Cardiac septum (tissue), 1 donor: ENCODE measurements around the gene PPP2R1A. TPM values are rescaled to one million over a fixed set of nuclear protein-coding genes. Genes with fewer than 3 reads are reported as not detected.
"Not testable (repeated sequence)": the region's sequence is repeated elsewhere in the genome, so short reads cannot be mapped to it uniquely, and the experiment has no call there.

Experiments
- DNase-seq: peaks from one replicate; pipeline ENCODE4 v3.0.0-alpha.2; 2020; ENCODE audit warnings: low spot score
- intact Hi-C: fragments of 100-400 bp; cut with DNase I; formaldehyde crosslinking; loops from one replicate; pipeline ENCODE4 v1.14.0; 2022
- total RNA-seq: library from RNA; stranded (reverse); fragmentation: NEBNext Ultra II Directional; extraction: Animal tissue kit (Norgen Biotek cat#: 25700); gene quantifications from one replicate; pipeline ENCODE4 v1.2.1, GENCODE V29; 2021
- donor health status: DM: no; HTN: no; CAD: no.

Gene PPP2R1A
- total RNA-seq, 1 donor from 2014 or later, result 466 TPM

DNA sequence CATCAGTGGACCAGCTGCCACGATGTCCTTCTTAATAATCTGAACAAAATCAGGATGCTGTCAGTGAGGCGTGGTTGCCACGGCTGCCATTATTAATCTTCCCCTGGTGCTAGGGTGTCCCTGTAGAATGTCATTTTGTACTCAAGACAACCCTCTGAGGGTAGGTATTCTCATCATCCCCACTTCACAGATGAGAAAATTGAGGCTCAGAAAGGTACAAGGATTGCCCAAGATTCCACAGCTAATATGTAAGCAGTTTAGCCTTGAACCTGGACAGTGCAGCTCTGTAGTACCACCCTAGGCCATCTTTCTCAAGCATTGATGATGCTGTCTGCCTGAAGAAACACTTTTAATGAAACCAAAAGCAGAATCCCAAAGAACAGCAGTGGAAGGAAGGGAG, 8.1 kb downstream of the PPP2R1A start:
- no peak for DNase-seq
- intact Hi-C loops, result no loop called here

DNA sequence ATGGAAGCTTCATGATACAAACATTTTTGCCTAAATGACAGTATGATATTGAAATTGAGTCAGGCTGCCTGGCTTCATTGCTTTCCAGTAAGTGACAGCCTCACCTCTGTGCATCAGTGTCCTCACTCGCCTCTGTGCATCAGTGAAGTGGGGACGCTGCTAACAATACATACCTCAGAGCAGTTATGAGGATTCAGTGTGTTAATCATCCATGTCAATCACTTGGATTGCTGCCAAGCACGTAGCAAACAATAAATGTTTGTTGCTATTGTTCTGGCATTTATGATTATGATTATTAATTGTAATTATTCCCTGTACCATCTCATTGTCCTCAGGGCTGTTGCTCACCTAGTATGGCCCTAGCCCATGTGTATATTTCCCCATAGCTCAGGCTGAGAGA, 8.8 kb downstream of the PPP2R1A start:
- no peak for DNase-seq
- intact Hi-C loops, result no loop called here

DNA sequence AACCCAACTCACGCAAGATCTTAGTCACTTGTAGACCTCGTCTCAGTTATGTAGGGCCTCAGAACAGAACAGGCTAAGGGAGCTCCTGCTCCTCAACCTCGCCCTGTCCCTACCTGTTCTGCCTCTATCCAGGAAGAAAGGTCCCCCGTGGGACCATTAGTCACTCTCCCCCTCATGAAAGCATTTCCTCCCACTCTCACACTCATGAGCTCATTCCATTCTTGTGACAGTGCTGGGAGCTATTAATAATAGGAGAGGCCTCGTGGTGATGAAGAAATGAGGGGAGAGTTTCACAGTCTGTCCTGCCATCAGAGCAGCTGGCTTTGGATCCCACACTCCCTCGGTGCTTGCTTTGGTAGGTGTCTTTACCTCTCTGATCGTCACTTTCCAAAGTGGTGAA, 10.2 kb downstream of the PPP2R1A start:
- DNase-seq, result no peak
- intact Hi-C loops, result no loop called here

DNA sequence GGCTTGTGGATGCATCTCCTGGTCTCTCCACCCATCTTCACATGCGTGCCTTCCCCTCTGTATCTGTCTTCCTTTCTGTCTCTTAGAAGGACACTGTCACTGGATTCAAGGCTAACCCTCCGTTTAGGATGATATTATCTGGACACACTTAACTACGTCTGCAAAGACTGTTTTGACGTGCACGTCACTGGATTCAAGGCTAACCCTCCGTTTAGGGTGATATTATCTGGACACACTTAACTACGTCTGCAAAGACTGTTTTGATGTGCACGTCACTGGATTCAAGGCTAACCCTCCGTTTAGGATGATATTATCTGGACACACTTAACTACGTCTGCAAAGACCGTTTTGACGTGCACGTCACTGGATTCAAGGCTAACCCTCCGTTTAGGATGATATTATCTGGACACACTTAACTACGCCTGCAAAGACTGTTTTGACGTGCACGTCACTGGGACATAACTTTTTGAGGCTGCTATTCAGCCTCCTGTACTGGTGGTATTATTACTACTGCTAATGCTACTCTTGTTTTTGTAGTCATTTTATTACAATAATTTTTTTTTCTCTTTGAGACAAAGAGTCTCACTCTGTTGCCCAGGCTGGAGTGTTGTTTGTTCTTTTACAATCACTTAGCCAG, 11.0 kb downstream of the PPP2R1A start:
- DNase-seq, intact Hi-C loops: not testable (repeated sequence)

DNA sequence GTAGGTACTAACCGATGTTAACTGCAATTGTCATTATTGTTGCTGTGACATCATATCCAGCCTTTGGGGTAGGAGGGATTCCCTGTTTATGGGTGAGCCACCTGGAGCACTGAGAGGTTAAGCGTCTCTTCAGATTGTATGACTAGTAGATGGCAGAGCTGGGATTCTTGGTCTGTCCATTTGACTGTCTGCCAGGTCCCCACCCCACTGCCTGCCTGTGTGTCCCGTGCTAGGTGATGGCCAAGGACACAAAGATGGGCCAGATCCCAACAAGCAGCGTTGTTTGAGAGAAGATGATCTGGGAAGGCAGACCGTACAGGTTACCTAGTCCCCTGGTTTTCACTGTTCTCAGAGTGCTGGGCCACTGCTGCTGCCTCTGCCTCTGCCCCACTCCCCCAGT, 16.6 kb downstream of the PPP2R1A start:
- no peak for DNase-seq
- intact Hi-C loops, result no loop called here

DNA sequence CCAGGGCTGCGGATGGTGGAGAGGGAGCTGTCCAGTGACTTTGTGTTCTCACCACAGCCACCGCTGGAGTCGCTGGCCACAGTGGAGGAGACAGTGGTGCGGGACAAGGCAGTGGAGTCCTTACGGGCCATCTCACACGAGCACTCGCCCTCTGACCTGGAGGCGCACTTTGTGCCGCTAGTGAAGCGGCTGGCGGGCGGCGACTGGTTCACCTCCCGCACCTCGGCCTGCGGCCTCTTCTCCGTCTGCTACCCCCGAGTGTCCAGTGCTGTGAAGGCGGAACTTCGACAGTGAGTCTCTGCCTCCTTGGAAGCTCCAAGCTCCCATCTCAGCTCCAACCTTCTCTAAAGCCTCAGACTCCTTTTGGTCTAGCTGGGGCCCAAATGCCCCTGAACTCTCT, 21.4 kb downstream of the PPP2R1A start:
- DNase-seq, result no peak
- intact Hi-C loops, result no loop called here

DNA sequence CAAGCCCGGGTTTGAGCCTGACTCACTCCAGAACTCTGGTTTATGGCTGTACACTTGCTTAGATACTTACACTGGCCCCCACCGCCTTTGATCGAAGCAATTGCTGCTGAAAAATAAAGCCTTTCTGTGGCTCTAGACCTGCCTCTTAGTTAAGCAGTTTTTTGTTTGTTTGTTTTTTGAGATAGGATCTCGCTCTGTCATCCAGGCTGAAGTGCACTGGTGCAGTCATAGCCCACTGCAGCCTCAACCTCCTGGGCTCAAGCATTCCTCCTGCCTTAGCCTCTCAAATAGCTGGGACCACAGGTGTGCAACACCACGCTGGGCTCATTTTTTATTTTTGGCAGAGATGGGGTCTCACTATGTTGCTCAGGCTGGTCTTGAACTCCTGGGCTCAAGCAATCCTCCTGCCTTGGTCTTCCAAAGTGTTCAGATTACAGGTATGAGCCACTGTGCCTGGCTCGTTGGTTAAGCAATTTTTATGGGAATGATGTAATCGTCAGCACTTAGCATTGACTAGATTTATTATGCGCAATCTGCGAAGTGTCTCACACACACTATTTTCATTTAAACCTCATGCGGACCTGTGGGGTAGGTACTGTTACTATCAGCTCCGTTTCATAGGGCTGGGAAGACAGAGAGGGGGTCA, 22.2 kb downstream of the PPP2R1A start:
- no peak for DNase-seq
- intact Hi-C loops, result no loop called here

DNA sequence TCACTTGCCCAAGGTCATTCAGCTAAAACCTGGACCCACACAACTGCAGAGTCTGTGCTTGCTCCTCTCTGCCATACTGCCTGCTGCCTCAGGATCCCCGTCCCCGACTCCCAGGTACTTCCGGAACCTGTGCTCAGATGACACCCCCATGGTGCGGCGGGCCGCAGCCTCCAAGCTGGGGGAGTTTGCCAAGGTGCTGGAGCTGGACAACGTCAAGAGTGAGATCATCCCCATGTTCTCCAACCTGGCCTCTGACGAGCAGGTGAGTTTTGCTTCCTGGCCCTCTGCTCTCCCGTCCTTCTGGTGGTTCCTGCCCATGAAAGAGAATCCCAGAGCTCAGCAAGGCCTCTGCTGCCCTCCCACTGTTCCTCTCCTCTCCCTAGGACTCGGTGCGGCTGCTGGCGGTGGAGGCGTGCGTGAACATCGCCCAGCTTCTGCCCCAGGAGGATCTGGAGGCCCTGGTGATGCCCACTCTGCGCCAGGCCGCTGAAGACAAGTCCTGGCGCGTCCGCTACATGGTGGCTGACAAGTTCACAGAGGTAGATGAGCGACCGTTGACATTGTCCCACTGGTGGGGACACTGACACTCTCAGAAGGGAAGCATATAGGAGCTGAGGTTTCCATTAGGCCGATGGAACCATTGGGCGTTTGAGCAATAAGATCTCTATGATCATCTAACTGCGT, 22.9 kb downstream of the PPP2R1A start:
- no peak for DNase-seq
- intact Hi-C loops, result no loop called here

DNA sequence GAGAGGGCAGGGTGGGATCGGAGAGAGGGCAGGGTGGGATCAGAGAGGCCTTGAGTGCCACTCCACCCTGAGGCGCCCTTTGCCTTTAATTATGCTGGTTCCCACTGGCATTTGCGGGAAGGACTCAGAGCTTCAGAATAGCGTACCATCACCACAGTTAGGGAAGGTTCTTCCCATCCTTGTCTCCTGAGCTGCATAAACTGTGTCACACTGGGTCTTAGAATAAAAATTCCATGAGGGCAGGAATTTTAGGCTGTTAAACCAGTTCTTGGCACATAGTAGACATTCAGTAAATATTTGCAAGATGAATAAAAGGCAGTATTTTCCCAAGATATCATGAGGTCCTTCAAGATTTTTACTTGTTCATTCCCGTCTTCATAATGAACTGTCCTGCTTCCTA, 24.4 kb downstream of the PPP2R1A start:
- intact Hi-C loops, result no loop called here
- DNase-seq, result no peak

DNA sequence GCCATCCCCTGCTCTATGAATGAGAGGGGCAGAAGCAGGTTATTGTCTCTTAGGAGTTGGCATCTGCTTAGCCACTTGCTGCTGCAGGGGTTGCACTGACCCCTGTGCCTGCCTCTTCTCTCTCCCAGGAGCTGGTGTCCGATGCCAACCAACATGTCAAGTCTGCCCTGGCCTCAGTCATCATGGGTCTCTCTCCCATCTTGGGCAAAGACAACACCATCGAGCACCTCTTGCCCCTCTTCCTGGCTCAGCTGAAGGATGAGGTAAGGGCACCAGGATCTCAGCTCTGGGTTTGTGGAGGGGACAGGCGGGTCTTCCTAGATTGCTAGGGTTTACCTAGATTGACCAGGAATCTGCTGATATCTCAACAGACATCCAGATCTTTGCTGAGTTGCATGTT, 26.5 kb downstream of the PPP2R1A start:
- intact Hi-C loops, result no loop called here
- no peak for DNase-seq

DNA sequence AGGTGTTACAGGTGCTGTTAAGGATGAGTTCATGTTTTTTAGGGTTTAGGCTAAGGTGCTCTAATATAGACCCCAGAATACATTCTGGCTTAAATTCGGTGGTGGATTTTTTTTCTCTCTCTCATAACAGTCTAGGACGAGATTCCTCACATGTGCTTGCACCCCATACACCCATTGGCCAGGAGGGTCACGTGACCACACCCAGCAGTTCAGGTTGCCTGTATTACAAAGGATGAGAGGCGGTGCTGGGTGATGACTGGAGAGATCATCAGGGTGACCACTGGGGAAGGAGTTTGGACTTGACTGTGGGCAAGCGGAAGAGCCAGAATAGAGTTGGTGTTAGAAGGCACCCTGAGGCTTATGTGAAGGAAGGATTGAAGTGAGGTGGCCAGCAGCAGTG, 27.7 kb downstream of the PPP2R1A start:
- intact Hi-C loops, result no loop called here
- DNase-seq, result no peak

DNA sequence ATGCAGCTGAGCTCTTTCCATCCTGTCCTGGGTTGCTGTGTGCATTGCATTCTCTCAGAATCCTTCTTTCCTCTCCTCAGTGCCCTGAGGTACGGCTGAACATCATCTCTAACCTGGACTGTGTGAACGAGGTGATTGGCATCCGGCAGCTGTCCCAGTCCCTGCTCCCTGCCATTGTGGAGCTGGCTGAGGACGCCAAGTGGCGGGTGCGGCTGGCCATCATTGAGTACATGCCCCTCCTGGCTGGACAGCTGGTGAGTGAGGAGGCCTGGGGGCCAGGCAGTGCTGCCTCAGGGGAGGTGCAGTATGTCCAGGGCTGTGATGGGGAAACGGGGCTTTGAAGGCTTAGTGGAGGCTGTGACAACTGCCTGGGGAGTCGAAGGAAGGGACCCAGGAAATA, 29.8 kb downstream of the PPP2R1A start:
- no peak for DNase-seq
- intact Hi-C loops, result no loop called here

DNA sequence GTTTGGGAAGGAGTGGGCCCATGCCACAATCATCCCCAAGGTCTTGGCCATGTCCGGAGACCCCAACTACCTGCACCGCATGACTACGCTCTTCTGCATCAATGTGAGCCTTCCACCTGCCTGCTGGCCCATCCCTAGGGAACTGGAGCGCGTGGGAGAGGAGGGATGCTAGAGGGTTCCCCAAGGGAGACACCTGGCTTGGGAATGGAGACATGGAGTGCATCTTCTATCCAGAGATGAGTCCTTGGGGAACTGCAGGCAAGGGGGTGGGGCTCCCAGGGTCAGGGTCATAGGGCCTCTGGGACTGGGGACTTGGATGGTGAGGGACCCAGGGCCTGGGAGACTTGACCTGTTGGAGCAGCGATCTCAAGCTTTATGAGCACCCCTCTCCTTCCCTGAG, 31.2 kb downstream of the PPP2R1A start:
- no peak for DNase-seq
- intact Hi-C loops, result no loop called here

DNA sequence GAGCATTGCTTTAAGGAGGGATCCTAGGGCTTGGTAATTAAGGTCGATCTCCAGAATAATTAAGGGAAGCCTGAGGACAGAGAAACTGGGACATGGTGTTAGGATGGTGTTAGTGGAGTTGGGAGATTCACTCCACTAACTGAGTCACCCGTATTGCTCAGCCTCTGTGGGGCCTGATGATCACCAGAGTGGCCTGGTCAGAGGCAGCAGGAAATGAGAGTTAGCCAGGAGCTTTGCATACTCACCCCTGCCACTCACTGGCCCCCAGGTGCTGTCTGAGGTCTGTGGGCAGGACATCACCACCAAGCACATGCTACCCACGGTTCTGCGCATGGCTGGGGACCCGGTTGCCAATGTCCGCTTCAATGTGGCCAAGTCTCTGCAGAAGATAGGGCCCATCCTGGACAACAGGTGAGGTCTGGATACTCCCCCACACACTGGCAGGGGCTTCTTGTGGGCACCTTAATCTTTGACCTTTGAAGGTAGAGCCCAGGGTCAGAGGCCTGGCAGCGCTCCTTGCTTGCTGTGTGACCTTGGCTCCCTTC, 32.1 kb downstream of the PPP2R1A start:
- intact Hi-C loops, result no loop called here
- DNase-seq, result no peak

DNA sequence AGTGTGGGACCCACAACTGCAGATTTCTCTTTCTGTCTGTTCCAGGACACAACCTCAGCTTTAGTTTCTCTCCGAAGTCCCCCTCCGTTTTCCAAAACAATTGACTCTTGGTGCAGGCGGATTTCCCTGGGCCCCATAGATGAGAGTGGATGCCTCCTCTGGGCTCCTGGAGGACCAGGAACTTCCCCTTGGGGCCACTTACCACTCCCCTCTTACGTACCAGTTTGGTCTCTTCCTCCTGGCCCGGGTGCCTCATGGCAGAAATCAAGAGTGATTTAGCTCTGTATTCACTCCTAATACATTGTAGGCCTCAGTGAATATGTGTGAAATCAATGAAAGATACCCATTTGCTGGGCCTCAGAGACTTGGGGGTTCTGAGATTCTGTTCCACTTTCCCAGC, 34.4 kb downstream of the PPP2R1A start:
- DNase-seq, result no peak
- intact Hi-C loops, result no loop called here

DNA sequence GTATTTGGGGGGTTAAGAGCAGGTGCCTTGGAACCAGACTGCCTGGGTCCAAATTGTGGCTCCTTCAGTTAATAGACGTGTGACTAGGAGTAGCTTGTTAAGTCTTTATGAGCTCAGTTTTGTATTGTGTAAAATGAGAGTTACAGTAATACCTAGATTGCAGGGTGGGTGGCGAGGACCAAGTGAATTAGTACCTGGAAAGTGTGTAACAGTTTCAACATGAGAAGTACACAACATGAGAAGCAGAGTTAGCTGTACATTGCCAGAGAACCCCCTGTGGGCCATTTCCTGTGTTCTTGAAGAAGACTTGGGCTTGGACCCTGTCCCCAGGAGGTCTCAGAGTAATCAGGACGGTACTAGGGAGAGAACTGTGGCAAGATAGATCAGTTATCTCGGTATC, 36.8 kb downstream of the PPP2R1A start:
- intact Hi-C loops, result no loop called here
- no peak for DNase-seq

DNA sequence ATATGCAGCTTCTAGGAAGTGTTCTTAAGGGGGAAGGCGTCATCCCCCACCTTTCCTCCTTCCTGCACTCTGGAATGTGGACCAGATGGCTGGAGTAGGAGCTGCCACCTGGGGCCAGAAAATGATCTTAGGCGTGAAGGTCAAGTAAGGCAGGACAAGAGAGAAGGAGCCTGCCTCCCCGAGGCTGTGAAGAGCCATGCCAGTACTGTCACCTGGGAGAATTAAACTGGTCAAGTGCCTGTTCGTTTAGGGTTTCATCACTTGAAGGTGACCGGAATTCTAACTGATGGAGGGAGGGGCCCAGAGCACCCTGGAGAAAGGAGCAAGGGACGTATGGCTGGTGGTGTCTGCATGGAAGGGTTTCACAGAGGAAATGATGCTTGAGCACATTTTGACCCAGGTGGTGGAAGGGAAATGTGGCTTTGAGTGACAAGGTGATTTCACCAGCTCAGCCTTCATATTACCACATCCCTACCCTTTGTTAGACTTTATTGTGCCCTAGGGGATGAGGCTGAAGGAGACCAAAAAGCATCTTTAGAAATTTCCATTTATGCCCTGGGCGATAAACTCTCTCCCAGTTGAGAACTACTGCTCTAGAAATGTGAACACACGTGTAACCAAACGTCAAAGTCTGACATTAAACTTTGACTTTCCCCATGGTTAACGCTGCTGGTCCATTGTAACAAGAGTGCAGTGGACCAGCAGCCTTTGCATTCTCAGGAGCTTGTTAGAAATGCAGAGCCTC, 37.5 kb downstream of the PPP2R1A start:
- intact Hi-C loops, result no loop called here
- no peak for DNase-seq

DNA sequence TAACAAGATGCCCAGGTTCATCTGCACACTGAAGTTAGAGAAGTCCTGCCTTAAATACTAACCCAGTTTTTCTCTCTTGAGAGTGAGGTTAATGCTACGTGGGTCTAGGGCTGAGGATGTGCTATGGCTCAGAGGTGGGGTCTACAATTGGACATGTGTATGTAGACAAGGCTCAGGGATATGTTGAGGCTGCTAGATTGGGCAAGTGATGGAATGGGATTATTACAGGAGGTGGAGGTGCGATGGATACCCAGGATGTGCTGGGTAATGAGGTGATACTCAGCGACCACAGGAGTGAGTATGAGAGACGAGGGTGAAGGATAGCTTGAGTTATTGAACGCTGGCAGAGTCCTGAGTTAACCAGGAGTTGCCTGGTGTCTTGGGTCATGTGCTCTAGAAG, 38.1 kb downstream of the PPP2R1A start:
- DNase-seq, result no peak
- intact Hi-C loops, result no loop called here

DNA sequence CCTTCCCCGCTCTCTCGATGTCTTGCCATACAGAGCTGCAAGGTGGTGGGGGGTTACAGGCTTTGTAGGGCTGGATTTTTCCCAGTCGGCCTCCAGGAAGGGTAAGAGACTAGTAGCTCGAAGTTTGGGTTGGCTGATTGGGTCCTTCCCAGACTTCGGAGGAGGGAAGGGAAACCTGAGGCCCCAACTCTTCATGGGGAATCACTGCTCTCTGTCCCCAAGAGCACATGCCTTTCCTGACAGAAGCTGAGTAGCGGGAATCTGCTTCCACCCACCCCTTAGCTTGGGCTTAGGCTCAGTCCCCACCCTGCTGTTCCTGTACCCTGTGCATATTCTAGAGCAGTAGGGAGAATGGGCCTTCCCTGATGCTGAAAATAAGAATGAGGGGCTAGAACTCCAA, 39.7 kb downstream of the PPP2R1A start:
- intact Hi-C loops, result no loop called here
- DNase-seq, result no peak

DNA sequence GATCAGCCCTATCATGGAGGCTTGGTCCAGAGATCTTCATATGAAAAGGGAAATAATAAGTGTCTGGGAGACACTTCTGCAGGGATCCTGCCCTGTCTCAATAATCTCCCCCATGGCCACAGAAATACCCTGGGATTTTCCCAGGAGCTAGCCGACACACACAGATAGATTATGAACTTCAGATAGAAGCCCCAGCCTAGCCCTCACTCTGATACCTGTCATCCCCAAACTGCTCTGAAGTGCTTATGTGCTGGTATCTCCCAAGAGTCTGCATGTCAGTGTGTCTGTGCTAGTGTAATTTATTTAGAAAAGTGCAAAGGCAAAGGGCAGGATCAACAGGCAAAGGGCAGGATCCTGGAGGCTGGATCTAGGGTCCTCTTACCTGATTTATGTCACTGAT, 40.8 kb downstream of the PPP2R1A start:
- intact Hi-C loops, result no loop called here
- DNase-seq, result no peak
